Calu3 (cell line): ENCODE data around the gene VAV1. TPM values are rescaled to one million over a fixed set of nuclear protein-coding genes. Genes with fewer than 3 reads are reported as not detected.

Source experiments
- BruUV-seq: library from RNA; stranded (reverse); fragments of 400-500 nt; replicated peaks from 2 replicates; lab custom pipeline; 2021; lab: Mats Ljungman, UMichigan
- CTCF ChIA-PET: fragments of 300-600 bp; sonication (Branson Sonifier 250); formaldehyde crosslinking; loops from one replicate; lab custom pipeline; 2022; ENCODE audit warnings: antibody characterized with exemption; lab: Charles Lee
- DNase-seq: peaks from one replicate; pipeline ENCODE4 v3.0.0; 2022
- H3K27ac Mint-ChIP-seq: one replicate; pipeline ENCODE4 v1.8.0; 2022; ENCODE audit warnings: mixed read lengths; ENCODE audit not compliant: unreplicated experiment
- H3K27me3 Mint-ChIP-seq: one replicate; pipeline ENCODE4 v1.8.0; 2022; ENCODE audit warnings: mixed read lengths; ENCODE audit not compliant: unreplicated experiment
- H3K36me3 Mint-ChIP-seq: one replicate; pipeline ENCODE4 v1.8.0; 2022; ENCODE audit warnings: mild to moderate bottlenecking, moderate library complexity, mixed read lengths; ENCODE audit not compliant: insufficient read depth, unreplicated experiment
- H3K4me1 Mint-ChIP-seq: one replicate; pipeline ENCODE4 v1.8.0; 2022; ENCODE audit warnings: mild to moderate bottlenecking, low read depth, mixed read lengths; ENCODE audit not compliant: unreplicated experiment
- H3K4me3 Mint-ChIP-seq: one replicate; pipeline ENCODE4 v1.8.0; 2022; ENCODE audit warnings: mild to moderate bottlenecking, low read depth, moderate library complexity, mixed read lengths; ENCODE audit not compliant: unreplicated experiment
- H3K9me3 Mint-ChIP-seq: one replicate; pipeline ENCODE4 v1.8.0; 2022; ENCODE audit warnings: low read depth, mixed read lengths; ENCODE audit not compliant: unreplicated experiment
- CTCF ChIP-seq: fragments of 200-600 bp; IDR thresholded peaks from one replicate; pipeline ENCODE4 v1.8.0; 2022; ENCODE audit warnings: antibody characterized with exemption; ENCODE audit not compliant: unreplicated experiment
- intact Hi-C: fragments of 100-400 bp; cut with micrococcal nuclease; formaldehyde crosslinking; loops from one replicate; pipeline ENCODE4 v1.10.0; 2022; ENCODE audit not compliant: unreplicated experiment
- microRNA-seq: library from miRNA; unstranded; fragments of <30 nt; microRNA quantifications from one replicate; pipeline ENCODE4 v1.2.0, GENCODE V29; 2022
- total RNA-seq: library from RNA; stranded (reverse); gene quantifications from 2 replicates; pipeline ENCODE4 v1.2.3, GENCODE V29; 2022

The VAV1 gene
- total RNA-seq, 1 experiment from 2014 or later = 0.28 TPM

GRCh38 chr19:6906559-6907060, 134.1 kb downstream of the VAV1 start:
- Mint-ChIP-seq H3K9me3 (peaks cover 5% of the 10 kb centered on the region), H3K4me1 (no peaks in the 10 kb centered on the region), H3K36me3 (no peaks in the 10 kb centered on the region), H3K27me3 (no peaks in the 10 kb centered on the region), H3K4me3 (no peak overlapping the region), H3K27ac (no peak overlapping the region)
- no TSS peak for BruUV-seq
- CTCF ChIA-PET = no interaction called here
- TF ChIP-seq CTCF = no peak
- intact Hi-C loops = no loop called here
- DNase-seq = no peak

Small RNAs within 50 kb of the gene (microRNA-seq; reads per million reads assigned to microRNA genes)
- gene MIR6791 = not detected

Other genes with a start within 250 kb of the VAV1 start
- 0.92 and 1.6 TPM in 2 replicates for gene TNFSF9, start 241.7 kb upstream of the VAV1 start, total RNA-seq
- 0.68 TPM in 1 of 2 replicates, not detected in the other for gene CD70, start 181.6 kb upstream of the VAV1 start, total RNA-seq
- gene TNFSF14, start 102.5 kb upstream of the VAV1 start, total RNA-seq = 4.3 TPM in 2 replicates
- gene C3, start 52.1 kb upstream of the VAV1 start, total RNA-seq = 517 and 658 TPM in 2 replicates
- gene GPR108, start 35.1 kb upstream of the VAV1 start, total RNA-seq = 67.7 and 69.0 TPM in 2 replicates
- gene TRIP10, start 33.0 kb upstream of the VAV1 start, total RNA-seq = 86.0 and 95.8 TPM in 2 replicates
- 62.0 and 64.0 TPM in 2 replicates for gene SH2D3A, start 5.3 kb upstream of the VAV1 start, total RNA-seq
- gene ADGRE1, start 114.9 kb downstream of the VAV1 start, total RNA-seq = not detected in 2 replicates
- gene MBD3L2B, start 248.7 kb downstream of the VAV1 start, total RNA-seq = not detected in 2 replicates